Sigmoid colon (tissue), 7 donors: ENCODE measurements around the gene STIP1. TPM values are rescaled to one million over a fixed set of nuclear protein-coding genes. Genes with fewer than 3 reads are reported as not detected.

Experiments
- DNase-seq: peaks from one replicate; pipeline ENCODE4 v3.0.0-alpha.2; 2019
- H3K27ac ChIP-seq, 4 donors: fragments of 200-600 bp; sonication (generic); one replicate each; pipeline ENCODE4 v1.5.1; 2016 to 2019; ENCODE audit warnings: mild to moderate bottlenecking in 1 of 4
- H3K27me3 ChIP-seq, 3 donors: fragments of 200-600 bp; sonication (generic); one replicate each; pipeline ENCODE4 v1.5.1; 2019; ENCODE audit warnings: mild to moderate bottlenecking in 1 of 3
- H3K36me3 ChIP-seq, 4 donors: fragments of 200-600 bp; sonication (generic); one replicate each; pipeline ENCODE4 v1.5.1; 2016 to 2019
- H3K4me1 ChIP-seq, 4 donors: fragments of 200-600 bp; sonication (generic); one replicate each; pipeline ENCODE4 v1.5.1; 2017 to 2019
- H3K4me3 ChIP-seq, 4 donors: fragments of 200-600 bp; sonication (generic); one replicate each; pipeline ENCODE4 v1.5.1; 2017 to 2019; ENCODE audit warnings: mild to moderate bottlenecking in 2 of 4, moderate library complexity in 1 of 4
- H3K9me3 ChIP-seq, 4 donors: fragments of 200-600 bp in 3 of 4; sonication (generic) in 3 of 4; one replicate each; pipeline versions ENCODE4 v1.5.1 to v1.6.1; 2013 to 2019
- EP300 ChIP-seq, 4 donors: sonication (generic); formaldehyde crosslinking; IDR thresholded peaks; one replicate each; pipeline ENCODE4 v1.6.1; 2017; ENCODE audit warnings: antibody characterized with exemption in 4 of 4
- POLR2A ChIP-seq, 2 donors: fragments of 450-650 bp; IDR thresholded peaks; one replicate each; pipeline ENCODE4 v1.6.1; 2016; ENCODE audit warnings: antibody characterized with exemption in 2 of 2, mild to moderate bottlenecking in 2 of 2, moderate library complexity in 2 of 2
- POLR2AphosphoS5 ChIP-seq, 4 donors: sonication (generic); formaldehyde crosslinking; IDR thresholded peaks; one replicate each; pipeline ENCODE4 v1.6.1; 2017; ENCODE audit warnings: antibody characterized with exemption in 4 of 4
- WGBS, 2 donors: extraction: QIAGEN DNeasy Blood & Tissue Kit; methylation state at CpG; one replicate each; pipeline ENCODE4 v1.1.7; 2013; 5-methylcytosine and 5-hydroxymethylcytosine counted together
- intact Hi-C: fragments of 100-400 bp; cut with DNase I; formaldehyde crosslinking; loops from one replicate; pipeline ENCODE4 v1.15.1; 2023
- polyA plus RNA-seq, 3 donors: library from polyadenylated mRNA; stranded (reverse); fragments of 200-250 nt; gene quantifications; one replicate each; pipeline ENCODE4 v1.2.3, GENCODE V29; 2013
- total RNA-seq, 4 donors: library from RNA; depleted of rRNA; stranded (reverse); fragments of >200 nt; gene quantifications; one replicate each; pipeline ENCODE4 v1.1.0, GENCODE V29; 2016
- TF ChIP-seq, protein P1 (sequence below), 4 experiments: fragments of 450-650 bp in 3 of 4; fragments of 200-600 bp in 1 of 4; IDR thresholded peaks; one replicate each; pipeline ENCODE4 v1.5.1; 2016 to 2019; ENCODE audit warnings: antibody characterized with exemption in 4 of 4, mild to moderate bottlenecking in 3 of 4, moderate library complexity in 2 of 4
- donor health status: healthy with polysubstance abuse.
- donor health status: Bipolar disorder and iron deficiency.
- donor health status: healthy.

Gene STIP1
- total and polyA plus RNA-seq, 7 donors = 38.4 to 90.3 (median 74.9) TPM

DNA sequence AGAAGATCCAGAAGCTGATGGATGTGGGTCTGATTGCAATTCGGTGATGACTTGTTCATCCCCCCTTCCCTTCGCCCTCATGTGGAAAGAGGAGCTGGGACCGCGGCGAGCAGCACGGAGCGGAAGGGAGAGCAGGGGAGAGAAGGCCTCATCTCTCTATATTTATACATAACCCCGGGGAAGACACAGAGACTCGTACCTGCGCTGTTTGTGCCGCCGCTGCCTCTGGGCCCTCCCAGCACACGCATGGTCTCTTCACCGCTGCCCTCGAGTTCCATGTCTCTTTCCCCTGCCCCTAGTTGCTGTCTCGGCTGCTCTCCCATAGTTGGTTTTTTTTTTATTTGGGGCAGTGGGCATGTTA lies 18.1 kb downstream of the STIP1 start:
- WGBS, 2 donors = 77 to 84% methylated on average over 16 of the region's 16 CpGs
- H3K4me1 ChIP-seq = peaks cover 0 to 32% (median 18%) of the 10 kb centered on the region in 4 donors

DNA sequence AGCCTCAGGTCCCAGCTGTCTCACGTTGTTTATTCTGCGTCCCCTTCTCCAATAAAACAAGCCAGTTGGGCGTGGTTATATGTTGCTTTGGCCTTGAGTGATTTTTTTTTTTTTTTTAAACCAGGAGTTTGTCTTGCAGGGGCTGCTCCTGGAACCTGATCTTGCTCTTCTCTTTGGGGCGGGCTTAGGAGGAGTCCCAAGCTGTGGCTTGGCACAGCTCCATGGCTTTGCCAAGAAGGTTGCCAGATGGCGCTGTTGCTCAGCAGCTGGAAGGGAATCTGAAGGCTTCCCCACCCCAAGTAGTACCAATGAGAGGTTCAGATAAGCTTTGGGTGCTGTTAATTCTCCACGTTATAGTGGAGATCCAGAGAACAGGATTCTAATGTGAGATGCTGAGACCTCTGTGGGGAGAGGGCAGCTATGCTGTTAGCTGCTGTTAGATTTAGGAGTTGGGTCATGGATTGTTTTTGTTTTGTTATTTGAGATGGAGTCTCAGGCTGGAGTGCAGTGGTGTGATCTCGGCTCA lies 18.6 kb downstream of the STIP1 start:
- 12 to 30% methylated on average over 7 of the region's 7 CpGs for WGBS, 2 donors
- intact Hi-C loops = loop anchor here (1.0 kb wide), 1 partner anchor 100 kb away; no protein-coding TSS in a partner anchor
- Histone ChIP-seq H3K36me3 (peaks cover 29 to 60% (median 39%) of the 10 kb centered on the region in 4 donors), H3K27ac (peak overlapping the region; percentile 17 to 69 (median 52)), H3K27me3 (no peaks in the 10 kb centered on the region), H3K4me1 (peaks cover 0 to 32% (median 18%) of the 10 kb centered on the region in 4 donors), H3K9me3 (no peaks in the 10 kb centered on the region), H3K4me3 (no peak overlapping the region)
- peak; percentile 94 for DNase-seq
- TF ChIP-seq, protein P1, sequence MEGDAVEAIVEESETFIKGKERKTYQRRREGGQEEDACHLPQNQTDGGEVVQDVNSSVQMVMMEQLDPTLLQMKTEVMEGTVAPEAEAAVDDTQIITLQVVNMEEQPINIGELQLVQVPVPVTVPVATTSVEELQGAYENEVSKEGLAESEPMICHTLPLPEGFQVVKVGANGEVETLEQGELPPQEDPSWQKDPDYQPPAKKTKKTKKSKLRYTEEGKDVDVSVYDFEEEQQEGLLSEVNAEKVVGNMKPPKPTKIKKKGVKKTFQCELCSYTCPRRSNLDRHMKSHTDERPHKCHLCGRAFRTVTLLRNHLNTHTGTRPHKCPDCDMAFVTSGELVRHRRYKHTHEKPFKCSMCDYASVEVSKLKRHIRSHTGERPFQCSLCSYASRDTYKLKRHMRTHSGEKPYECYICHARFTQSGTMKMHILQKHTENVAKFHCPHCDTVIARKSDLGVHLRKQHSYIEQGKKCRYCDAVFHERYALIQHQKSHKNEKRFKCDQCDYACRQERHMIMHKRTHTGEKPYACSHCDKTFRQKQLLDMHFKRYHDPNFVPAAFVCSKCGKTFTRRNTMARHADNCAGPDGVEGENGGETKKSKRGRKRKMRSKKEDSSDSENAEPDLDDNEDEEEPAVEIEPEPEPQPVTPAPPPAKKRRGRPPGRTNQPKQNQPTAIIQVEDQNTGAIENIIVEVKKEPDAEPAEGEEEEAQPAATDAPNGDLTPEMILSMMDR (IDR thresholded peaks at IDR 0.05) = peak; percentile 31 to 51 (median 48)
- peak in 3 of 4 donors; percentile 46 to 82 (median 77) for TF ChIP-seq POLR2AphosphoS5 (IDR thresholded peaks at IDR 0.05)
- TF ChIP-seq POLR2A (IDR thresholded peaks at IDR 0.05) = no peak
- TF ChIP-seq EP300 (IDR thresholded peaks at IDR 0.05) = no peak

More for the DNA sequence above, 18.1 kb downstream of the STIP1 start:
- peaks cover 30 to 65% (median 41%) of the 10 kb centered on the region in 4 donors for H3K36me3 ChIP-seq
- intact Hi-C loops = loop anchor here (1.0 kb wide), 1 partner anchor 100 kb away; no protein-coding TSS in a partner anchor
- no peaks in the 10 kb centered on the region for H3K27me3 ChIP-seq
- H3K9me3 ChIP-seq = no peaks in the 10 kb centered on the region
- TF ChIP-seq POLR2AphosphoS5 (IDR thresholded peaks at IDR 0.05) = no peak
- no peak for TF ChIP-seq EP300 (IDR thresholded peaks at IDR 0.05)
- TF ChIP-seq POLR2A (IDR thresholded peaks at IDR 0.05) = no peak
- TF ChIP-seq, protein P1 (IDR thresholded peaks at IDR 0.05) = no peak
- no peak for DNase-seq
- H3K27ac ChIP-seq = peak overlapping the region in 2 of 4 donors; percentile 25 to 58
- H3K4me3 ChIP-seq = no peak overlapping the region

DNA sequence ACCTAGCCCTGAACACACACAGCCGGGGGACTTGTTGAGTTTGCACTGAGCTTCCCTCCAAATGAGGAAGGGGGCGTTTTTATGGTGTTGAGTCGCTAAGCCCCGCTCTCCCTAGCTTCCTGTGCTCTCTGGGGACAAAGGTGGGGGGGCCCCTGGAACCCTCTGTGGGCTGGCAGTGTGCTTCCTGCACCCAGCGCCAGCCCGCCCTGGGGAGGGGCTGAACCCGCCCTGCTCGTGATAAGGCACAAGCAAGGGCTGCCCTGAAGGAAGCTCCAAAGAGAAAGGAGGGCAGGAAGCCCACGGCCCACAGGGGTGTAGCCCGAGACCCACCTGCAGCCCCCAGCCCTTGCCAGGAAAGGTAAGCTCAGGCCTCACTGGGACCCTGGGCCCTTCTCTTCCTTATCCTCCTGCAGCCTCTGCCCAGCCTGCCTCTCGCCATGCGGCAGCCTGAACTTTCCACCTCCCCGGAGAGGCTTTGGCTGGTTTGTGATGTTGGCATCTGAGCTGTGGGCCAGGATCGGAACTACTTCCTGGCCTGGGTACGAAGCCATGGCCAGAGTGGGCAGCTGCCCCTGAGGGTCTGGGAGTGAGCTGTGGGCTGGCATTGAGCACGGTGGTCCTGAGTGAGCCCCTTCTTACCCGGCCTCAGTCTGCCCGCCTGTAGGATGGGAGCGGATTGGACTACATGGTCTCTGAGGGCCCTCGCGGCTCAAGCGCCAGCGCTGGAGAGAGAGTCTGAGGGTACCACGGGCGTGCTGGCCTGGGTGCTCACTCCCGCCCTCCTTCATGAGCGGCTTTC lies 20.7 kb downstream of the STIP1 start, which contains the start of gene FERMT3:
Gene FERMT3, plus strand, starts transcription at position 265 of the 799 bp plus-strand sequence. CDS start 644 bp downstream, outside the sequence.
- peaks cover 18 to 39% (median 22%) of the 10 kb centered on the region in 4 donors for H3K36me3 ChIP-seq
- WGBS, 2 donors = 37 to 39% methylated on average over 27 of the region's 27 CpGs
- H3K27ac ChIP-seq = peak within 1 kb of the TSS; percentile 68 to 77 (median 70)
- intact Hi-C loops = no loop called here
- no peak for DNase-seq
- no peaks in the 10 kb centered on the region for H3K9me3 ChIP-seq
- peaks cover 0 to 32% (median 18%) of the 10 kb centered on the region in 4 donors for H3K4me1 ChIP-seq
- no peaks in the 10 kb centered on the region for H3K27me3 ChIP-seq
- TF ChIP-seq POLR2AphosphoS5 (IDR thresholded peaks at IDR 0.05) = no peak
- TF ChIP-seq EP300 (IDR thresholded peaks at IDR 0.05) = no peak
- TF ChIP-seq, protein P1 (IDR thresholded peaks at IDR 0.05) = no peak
- no peak for TF ChIP-seq POLR2A (IDR thresholded peaks at IDR 0.05)
- H3K4me3 ChIP-seq = peak within 1 kb of the TSS; percentile 0 to 41 (median 30)

DNA sequence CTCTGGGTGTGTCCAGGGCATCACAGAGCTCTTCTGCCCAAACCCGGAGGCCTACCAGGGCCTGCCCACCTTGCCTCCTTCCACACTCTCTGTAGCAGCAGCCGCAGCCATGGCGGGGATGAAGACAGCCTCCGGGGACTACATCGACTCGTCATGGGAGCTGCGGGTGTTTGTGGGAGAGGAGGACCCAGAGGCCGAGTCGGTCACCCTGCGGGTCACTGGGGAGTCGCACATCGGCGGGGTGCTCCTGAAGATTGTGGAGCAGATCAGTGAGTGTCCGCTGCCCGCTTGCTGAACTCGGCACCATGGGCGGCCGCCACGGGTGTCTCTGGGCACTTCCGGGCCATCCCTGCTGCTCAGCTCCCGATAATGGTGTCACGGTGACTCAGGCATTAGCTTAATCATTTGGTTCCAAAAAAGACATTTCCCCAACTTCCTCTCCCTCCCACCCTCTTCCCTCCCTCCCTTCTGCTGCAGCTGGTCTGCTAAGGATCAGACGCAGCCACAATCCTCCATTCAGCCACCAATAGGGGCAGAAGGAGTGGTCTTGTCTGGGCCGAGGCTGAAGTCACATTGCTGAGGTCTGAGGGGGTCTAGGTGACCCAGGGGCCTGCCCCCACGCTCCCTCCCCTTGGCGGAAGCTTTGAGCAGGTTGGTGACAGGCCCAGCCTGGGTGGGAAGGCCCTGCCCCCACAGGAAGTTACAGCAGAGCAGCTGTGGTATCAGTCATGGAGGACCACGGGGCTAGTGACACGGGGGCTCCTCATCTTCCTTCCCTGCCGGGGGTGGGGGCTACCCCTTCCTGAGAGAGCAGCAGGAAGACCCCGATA lies 21.5 kb downstream of the STIP1 start:
- intact Hi-C loops = no loop called here
- H3K36me3 ChIP-seq = peaks cover 18 to 31% (median 18%) of the 10 kb centered on the region in 4 donors
- TF ChIP-seq POLR2AphosphoS5 (IDR thresholded peaks at IDR 0.05) (peak in 2 of 4 donors; percentile 33 to 41), EP300 (IDR thresholded peaks at IDR 0.05) (no peak)
- TF ChIP-seq, protein P1 (IDR thresholded peaks at IDR 0.05) = no peak
- H3K27me3 ChIP-seq = no peaks in the 10 kb centered on the region
- H3K9me3 ChIP-seq = no peaks in the 10 kb centered on the region
- DNase-seq = peak; percentile 85
- H3K27ac ChIP-seq = peak overlapping the region; percentile 68 to 77 (median 70)
- peak overlapping the region; percentile 0 to 41 (median 30) for H3K4me3 ChIP-seq
- peaks cover 0 to 32% (median 18%) of the 10 kb centered on the region in 4 donors for H3K4me1 ChIP-seq
- 31 to 73% methylated on average over 30 of the region's 30 CpGs for WGBS, 2 donors
